Stimulated activated CD4-positive, alpha-beta T cell treated with anti-CD3 and anti-CD28 coated beads, Interleukin-1b, Interleukin-23, amount 100 ng/mL, for 4 hours (primary cell): ENCODE data around the gene TP53BP1.
A peak's percentile ranks its signal among the peaks of the same experiment; 100 is the strongest.

Source experiments
- DNase-seq, 2 donors: peaks; one replicate each; pipeline ENCODE4 v3.0.0-alpha.2; 2020; ENCODE audit warnings: low read depth in 2 of 2

Gene TP53BP1

GRCh38 chr15:43518197-43518761, 25.3 kb upstream of the TP53BP1 start:
- no peak for DNase-seq

DNA sequence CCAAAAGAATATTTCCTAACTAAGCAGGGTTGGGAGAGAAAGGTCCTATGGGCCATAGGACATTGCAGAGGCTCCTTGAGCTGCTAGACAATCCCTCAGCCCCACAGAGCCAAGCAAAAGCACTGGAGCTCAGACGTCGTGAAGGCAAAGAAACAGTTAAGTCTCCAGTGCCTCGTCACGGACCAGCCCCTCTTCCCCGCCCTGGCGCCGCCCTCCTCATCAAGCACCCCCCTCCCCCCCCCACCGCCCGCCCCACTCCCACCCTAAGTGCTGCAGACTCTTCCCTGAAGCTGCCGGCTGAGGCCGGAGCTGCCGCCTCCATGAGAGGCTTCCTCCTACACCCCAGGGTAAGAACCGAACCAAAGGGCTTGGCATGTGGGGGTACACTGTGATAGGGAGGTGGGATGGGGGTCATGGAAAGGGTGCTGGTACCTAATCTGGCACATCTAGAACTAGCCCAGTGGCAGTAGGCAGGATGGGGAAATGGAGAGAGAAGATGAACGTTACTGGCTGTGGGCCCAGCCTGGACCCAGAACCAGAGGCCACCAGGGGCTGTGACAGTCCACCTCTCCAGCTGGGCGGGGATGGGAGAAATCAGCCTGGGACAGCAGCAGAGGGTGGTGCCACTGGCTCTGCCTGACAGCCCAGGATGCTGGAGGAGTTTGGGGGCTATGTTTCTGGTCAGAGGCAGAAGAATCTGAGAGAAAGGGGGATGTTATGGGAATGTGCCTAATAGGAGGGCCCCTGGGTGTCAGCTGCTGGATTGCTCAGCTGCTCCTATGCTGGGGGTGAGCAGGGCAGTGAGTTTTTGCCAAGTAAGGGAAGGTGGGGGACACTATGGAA, 24.6 kb upstream of the TP53BP1 start, which contains the start of gene MAP1A:
Gene MAP1A, plus strand, starts transcription at position 255 of the 843 bp plus-strand sequence. CDS start 3,866 bp downstream, outside the sequence.
- no peak for DNase-seq

GRCh38 chr15:43516801-43517353, 23.9 kb upstream of the TP53BP1 start:
- DNase-seq: no peak

GRCh38 chr15:43516185-43516584, 23.2 kb upstream of the TP53BP1 start:
- DNase-seq: no peak

DNA sequence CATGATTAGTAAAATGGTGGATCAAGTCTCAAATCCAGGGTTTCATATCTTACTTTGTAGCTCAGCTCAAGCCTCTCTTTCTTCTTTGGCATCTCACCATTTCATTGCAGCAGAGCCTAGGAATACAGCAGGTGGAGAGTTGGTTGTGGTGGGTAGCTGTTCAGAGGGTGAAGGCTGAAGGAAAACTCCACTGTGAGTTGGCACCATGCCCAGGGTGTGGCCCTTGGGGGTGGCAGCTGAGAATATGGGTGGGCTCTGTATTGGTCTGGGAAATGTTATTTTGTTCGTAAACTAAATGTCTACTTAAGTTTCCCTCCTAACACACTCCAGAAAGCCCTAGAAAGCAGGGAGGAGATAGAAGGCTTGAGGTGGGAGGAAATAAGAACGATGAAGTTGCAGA, 22.8 kb upstream of the TP53BP1 start:
- no peak for DNase-seq

- no peak for DNase-seq
These were observed 21.5 kb upstream of the TP53BP1 start for GRCh38 chr15:43514241-43515057.

DNA sequence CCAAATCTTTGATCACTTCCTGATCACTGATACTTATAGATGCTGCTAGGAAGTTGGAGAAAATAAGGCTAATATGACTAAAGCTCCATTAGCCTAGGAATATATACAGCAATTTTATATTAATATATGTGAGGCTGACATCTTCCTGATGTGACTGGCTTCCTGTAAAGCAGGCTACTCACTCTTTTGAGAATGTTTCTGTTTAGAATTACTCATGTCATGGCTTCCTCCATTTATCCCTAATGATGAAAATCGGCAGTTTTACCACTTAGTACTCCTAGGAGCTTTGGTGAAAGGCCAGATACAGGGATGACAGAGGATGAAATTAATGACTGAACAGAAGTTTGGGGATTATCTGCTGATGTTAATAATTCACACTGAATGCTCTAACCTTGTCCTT, 20.6 kb upstream of the TP53BP1 start:
- DNase-seq: no peak

- DNase-seq: no peak
These were observed 18.3 kb upstream of the TP53BP1 start for GRCh38 chr15:43511012-43511885.

- peak; percentile 86 to 92 for DNase-seq
These were observed 17.4 kb upstream of the TP53BP1 start for GRCh38 chr15:43510200-43511011.

GRCh38 chr15:43509660-43510199, 16.8 kb upstream of the TP53BP1 start:
- no peak for DNase-seq

GRCh38 chr15:43508991-43509659, 16.2 kb upstream of the TP53BP1 start:
- no peak for DNase-seq

GRCh38 chr15:43508421-43508820, 15.5 kb upstream of the TP53BP1 start:
- DNase-seq: no peak

DNA sequence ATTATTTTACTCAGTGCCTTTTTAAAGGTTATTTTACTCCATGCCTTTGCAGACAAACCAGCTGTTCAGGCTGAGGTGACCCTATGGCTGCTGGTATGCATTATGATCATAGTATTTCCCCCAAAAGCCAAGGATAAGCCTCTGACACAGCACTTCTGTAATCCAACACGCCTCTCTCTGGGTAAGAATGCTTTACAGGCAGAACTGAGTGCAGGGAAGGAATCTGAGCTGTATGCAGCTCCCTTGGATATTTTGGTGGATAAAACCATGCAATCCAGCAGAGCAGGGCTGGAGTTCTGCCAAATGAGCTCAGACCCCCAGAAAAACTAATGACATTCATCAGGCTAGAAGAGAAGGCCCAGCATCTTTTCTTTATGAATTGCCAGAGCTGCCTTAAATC, 12.8 kb upstream of the TP53BP1 start:
- no peak for DNase-seq

GRCh38 chr15:43499635-43500034, 6.7 kb upstream of the TP53BP1 start:
- DNase-seq: no peak

GRCh38 chr15:43498990-43499389, 6.0 kb upstream of the TP53BP1 start:
- DNase-seq: no peak

- no peak for DNase-seq
These were observed 932 bp upstream of the TP53BP1 start for GRCh38 chr15:43493703-43494472.

GRCh38 chr15:43492266-43492665, 690 bp downstream of the TP53BP1 start:
- no peak for DNase-seq

DNA sequence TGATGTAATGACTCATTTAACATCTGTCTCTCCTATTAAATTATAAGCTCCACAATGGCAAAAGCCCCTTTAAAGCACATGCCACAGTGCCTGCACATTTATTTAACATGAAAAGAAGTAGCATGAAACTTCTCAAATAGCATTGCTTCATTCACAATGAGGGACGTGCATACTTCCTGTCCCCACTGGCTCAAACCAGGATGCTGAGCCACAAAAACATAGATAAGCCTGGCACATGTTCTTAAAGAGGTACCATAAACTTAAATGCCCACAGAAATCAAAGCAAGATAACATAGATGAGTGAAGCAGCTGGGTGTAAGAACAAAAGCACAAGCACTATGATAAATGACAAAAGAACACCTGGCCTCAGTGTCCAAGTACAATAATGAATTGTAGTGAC, 3.8 kb downstream of the TP53BP1 start:
- DNase-seq: no peak

- no peak for DNase-seq
These were observed 4.2 kb downstream of the TP53BP1 start for GRCh38 chr15:43488790-43489189.
